GM21360 (cell line): ENCODE data around the gene GAS2.

Experiments used
- ATAC-seq: cut with Tn5 transposase; IDR thresholded peaks from one replicate; pipeline ENCODE4 v1.9.1; 2021; ENCODE audit warnings: mild to moderate bottlenecking, moderate library complexity; ENCODE audit not compliant: unreplicated experiment

GAS2 gene

DNA sequence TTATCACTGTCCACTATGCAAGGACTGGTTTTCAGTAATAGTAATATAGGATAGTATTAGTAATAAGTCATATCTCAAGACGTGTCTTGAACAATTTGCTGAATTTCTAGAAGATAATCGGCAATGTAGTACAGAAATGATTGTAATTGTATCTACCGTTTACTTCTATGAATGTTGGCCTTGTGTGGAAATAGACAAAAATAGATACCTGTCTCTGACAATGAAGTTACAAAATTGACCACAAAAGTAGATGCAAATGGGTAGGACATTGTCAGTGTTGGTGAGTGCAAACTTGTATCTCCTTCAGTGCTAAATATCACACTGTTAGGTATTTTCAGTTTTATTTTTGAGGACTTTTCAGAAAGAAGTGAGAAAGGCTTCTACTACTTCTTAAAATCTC lies 120.1 kb downstream of the GAS2 start:
- ATAC-seq: peak; percentile 89

- ATAC-seq: no peak
Observed at GRCh38 chr11:22787055-22787454, 120.6 kb downstream of the GAS2 start.

- no peak for ATAC-seq
Observed at GRCh38 chr11:22787551-22788162, 121.2 kb downstream of the GAS2 start.

DNA sequence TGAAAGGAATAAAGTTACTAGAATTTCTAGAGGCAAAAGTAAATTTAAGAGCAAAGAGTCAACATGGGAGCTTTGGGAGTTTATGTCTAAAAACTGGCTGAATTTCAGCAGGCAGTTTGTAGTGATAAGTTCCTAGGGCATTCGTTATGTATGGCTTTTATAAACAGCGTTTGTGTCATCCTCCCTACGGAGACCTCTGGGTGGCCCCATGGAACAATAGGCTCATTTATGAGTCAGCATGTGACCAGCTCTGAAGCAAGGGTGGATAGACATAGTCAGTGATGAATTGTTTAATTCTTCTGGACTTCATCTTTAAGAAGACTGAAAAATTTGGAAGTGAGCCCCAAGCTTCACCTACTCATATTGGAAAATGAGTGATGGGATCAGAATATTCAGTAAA lies 126.1 kb downstream of the GAS2 start:
- peak; percentile 79 for ATAC-seq

GRCh38 chr11:22795914-22796313 lies 129.5 kb downstream of the GAS2 start:
- no peak for ATAC-seq

GRCh38 chr11:22797047-22797446 lies 130.6 kb downstream of the GAS2 start:
- no peak for ATAC-seq

DNA sequence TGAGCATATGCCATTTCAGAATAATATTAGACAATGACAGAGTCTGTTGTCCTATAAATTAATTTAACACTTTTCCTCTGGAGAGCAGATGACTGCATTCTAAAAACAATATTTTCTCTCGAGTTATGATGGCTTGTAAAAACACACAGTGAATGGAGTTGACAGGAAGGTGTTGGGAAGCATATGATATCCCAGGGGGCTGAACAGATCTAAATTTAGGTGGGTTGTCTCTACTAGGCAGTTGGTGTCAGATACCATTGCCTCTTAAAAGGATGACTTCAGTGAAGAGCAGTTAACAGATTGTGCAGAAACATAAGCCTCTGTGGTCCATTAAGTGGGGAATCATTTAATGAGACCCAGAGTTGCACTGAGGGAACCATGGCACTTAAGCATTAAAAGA lies 132.5 kb downstream of the GAS2 start:
- ATAC-seq: no peak

DNA sequence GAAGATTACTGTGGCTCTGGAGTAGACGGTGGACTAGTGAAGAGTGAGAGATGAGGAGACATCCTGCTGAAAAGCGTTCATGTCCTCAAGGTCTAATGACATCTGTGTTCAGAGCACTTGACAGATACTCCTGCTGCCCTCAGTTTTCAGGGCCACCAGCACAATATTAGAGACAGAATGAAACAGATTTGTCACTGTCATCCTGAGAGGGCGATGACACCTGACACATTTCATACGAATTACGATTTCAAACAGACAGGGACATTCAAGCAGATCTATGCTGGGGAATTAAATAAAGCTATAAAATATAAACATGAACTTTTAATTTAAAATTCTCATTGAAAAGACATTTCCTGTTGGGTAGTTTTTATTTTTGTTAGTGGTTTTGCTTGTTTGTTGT lies 134.1 kb downstream of the GAS2 start:
- no peak for ATAC-seq

- no peak for ATAC-seq
Observed at GRCh38 chr11:22802861-22803260, 136.4 kb downstream of the GAS2 start.

- ATAC-seq: no peak
Observed at GRCh38 chr11:22807391-22807790, 141.0 kb downstream of the GAS2 start.

DNA sequence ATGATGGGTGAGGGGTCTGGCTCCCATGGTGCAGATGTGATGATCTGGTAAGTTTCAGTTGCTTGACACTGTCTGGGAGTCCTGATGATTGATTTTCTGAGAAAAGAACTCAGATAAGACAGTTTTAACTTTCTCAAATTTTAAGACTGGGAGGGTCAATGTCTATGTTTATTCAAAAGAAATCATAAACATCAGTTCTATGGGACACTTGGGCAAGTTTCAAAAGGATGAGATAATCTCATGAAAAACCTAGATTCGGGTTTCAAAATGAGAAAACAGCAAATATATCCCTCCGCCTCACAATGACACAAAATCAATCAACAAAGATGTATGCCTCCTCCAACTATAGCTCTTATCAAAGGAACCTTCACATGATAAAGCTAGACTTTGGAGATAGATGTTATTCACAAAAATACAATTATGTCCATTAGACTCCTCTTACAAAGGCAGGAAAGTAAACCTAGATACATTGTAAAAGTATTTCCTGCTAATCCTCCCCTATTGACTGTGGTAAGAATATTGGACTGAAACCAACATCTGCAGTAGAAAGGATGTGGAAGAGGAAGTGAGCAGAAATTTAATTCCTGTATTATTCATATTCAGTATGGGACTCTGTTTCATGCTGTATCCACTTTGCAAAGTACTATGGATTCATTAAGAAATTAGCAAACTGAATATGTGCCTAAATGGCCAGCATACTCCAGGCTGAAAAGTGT lies 141.6 kb downstream of the GAS2 start:
- peak; percentile 98 for ATAC-seq

DNA sequence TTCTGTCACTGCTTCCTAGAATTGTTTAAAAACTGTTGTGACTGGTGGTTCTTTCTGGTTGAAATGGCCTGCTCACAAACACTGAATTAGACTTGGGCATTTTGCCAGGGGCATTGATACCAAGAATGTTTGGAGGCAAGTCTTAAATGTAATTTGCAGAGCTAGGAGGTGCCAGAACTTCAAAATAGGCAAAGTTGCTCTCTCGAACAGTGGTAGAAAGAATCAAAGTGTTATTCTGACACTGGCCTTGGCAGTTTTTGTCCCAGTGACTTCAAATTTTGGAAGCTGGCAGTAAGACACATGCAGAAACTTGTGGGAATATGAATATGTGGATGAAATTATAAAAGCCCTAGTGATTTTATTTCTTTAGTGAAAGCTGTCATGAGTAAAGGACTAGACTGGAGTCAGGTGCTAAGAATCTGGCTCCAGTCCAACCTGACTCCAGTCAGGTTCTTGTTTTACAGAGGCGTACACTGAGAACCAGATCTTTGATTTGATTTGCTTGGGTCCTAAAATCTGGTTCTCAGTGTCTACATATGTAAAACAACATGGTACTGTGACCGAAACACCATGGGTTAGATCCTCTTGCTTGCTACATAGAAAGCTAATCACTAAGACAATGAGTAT lies 142.3 kb downstream of the GAS2 start:
- peak; percentile 5 for ATAC-seq

DNA sequence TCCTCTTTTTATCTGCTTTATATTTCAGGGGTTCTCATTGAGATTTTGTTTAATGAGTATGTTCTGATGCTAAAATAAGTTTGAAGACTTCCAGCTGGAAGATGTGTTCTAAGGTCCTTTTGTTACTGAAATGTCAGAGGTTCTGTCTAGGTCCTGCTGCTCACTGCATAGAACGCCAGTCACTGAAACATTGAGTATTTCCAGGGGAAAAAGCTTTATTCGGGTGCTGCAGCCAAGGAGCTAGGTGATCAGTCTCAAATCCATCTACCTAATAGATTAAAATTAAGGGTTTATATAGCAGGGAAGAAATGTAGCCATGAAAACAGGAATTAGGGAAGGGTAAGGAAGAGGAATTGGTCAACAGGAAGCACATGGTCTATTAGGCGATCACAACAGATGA lies 143.5 kb downstream of the GAS2 start:
- no peak for ATAC-seq

DNA sequence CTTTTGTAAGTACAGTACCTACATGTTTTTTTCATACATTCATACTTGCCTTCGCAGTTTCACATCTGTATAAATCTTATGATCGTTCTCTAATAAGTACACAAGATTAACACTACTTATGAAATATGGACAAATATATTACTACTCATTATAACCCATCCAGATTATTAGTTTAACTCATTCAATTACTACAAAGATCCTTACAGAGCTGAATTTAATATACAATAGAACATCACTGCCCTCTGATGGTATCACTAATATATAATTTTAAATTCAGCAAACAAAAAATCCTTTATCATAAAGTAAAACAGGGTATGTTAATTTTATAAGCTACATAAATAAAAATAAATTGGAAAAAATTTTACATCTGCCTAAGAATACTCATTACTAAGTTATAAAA lies 155.8 kb downstream of the GAS2 start:
- no peak for ATAC-seq

- no peak for ATAC-seq
Observed at GRCh38 chr11:22828373-22828772, 162.0 kb downstream of the GAS2 start.

- ATAC-seq: peak; percentile 92
Observed at GRCh38 chr11:22829231-22830081, 163.0 kb downstream of the GAS2 start, which contains the start of gene SVIP. Gene SVIP, minus strand, starts transcription at chr11:22829801. Its CDS starts 53 bp downstream, at chr11:22829748.

GRCh38 chr11:22830082-22830414 lies 163.6 kb downstream of the GAS2 start:
- ATAC-seq: no peak

- ATAC-seq: no peak
Observed at GRCh38 chr11:22832315-22833015, 166.1 kb downstream of the GAS2 start.

DNA sequence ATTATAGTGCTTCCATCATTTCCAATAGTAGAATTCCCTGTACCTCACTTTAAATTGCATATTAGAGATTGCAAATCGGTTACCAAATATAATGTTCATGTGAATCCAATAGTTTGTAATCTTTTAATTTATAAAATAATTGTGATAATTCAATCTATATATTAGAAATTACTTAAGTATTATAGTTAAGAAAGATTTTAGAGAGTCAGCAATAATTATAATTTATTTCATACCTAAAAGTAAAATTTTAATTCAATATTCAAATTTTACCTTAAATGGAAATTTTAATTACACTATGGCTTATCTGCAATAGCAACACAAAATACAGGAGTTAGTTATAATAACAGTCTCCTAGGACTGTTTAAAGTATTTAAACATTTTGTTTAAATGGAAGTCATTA lies 180.3 kb downstream of the GAS2 start:
- no peak for ATAC-seq

DNA sequence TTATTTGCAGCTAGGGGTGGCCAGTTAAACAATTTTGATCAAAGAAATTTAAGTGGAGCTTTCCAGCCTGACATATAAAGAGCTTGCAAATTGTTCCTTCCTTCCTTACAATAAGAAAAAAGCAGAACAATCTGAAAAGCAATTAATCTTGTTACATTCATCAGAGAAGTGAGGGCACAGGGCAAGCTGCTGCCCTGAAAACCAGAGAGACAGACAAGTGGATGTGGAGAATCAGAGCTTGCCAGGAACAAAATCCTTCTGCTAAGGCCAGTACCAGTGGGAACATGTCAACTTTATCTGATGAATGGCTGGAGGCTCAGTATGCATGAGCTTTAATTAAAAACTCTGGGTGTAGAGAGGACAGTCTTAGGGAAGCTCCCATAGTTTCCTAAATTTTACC lies 185.1 kb downstream of the GAS2 start:
- no peak for ATAC-seq

- ATAC-seq: no peak
Observed at GRCh38 chr11:22859756-22860155, 193.3 kb downstream of the GAS2 start.
